Testis (tissue), 2 donors: ENCODE measurements around the gene TOX2.

ENCODE experiments used
- CTCF ChIP-seq, 3 experiments: fragments of 450-650 bp in 2 of 3; fragments of 200-600 bp in 1 of 3; sonication (generic) in 1 of 3; IDR thresholded peaks; one replicate each; pipeline ENCODE4 v1.5.1; 2016 to 2019; ENCODE audit warnings: antibody characterized with exemption in 3 of 3, mild to moderate bottlenecking in 2 of 3, moderate library complexity in 1 of 3
- POLR2A ChIP-seq: fragments of 450-650 bp; IDR thresholded peaks from one replicate; pipeline ENCODE4 v1.6.1; 2017; ENCODE audit warnings: antibody characterized with exemption, mild to moderate bottlenecking, moderate library complexity

DNA sequence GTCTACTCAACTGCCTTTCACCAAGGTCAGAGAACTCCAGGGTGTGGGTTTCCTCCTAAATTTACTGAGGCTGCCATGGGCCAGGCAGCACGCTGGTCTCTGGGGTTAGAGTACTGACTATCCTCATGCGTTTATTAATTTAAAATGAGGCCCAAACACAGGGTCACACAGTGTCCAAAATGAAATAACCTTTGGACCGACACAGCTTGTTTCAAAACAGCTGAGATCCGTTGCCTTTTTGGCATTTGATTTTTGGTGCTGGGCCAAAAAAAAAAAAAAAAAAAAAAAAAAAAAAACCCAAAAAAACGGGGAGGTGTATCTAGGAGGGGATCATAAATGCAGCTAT lies 14.6 kb upstream of the TOX2 start:
- TF ChIP-seq CTCF (IDR thresholded peaks at IDR 0.05) (no peak), POLR2A (no peak)
